ENCODE measurements around the gene ALX1.
"Not testable (repeated sequence)": the region's sequence is repeated elsewhere in the genome, so short reads cannot be mapped to it uniquely, and the experiment has no call there.

ALX1 gene

GRCh38 chr12:85308374-85308773, 28.4 kb downstream of the ALX1 start:
- DNase-seq: no peak

GRCh38 chr12:85309125-85309566, 29.1 kb downstream of the ALX1 start:
- no peak for DNase-seq

GRCh38 chr12:85310025-85310424, 30.0 kb downstream of the ALX1 start:
- no peak for DNase-seq

GRCh38 chr12:85310456-85311076, 30.5 kb downstream of the ALX1 start:
- DNase-seq: no peak

GRCh38 chr12:85317866-85318636, 38.0 kb downstream of the ALX1 start:
- not testable (repeated sequence) for DNase-seq

GRCh38 chr12:85322715-85323114, 42.7 kb downstream of the ALX1 start:
- no peak for DNase-seq

GRCh38 chr12:85325442-85325841, 45.4 kb downstream of the ALX1 start:
- no peak for DNase-seq

GRCh38 chr12:85329913-85330312, 49.9 kb downstream of the ALX1 start:
- DNase-seq: no peak

- DNase-seq: no peak
Observed at GRCh38 chr12:85348779-85349178, 68.8 kb downstream of the ALX1 start.

- no peak for DNase-seq
Observed at GRCh38 chr12:85350356-85350755, 70.3 kb downstream of the ALX1 start.
